NCI-H128 (cell line): ENCODE data around the gene POLG.

Source experiments
- DNase-seq: peaks from one replicate; lab custom pipeline; 2025; ENCODE audit not compliant: unreplicated experiment; lab: John Stamatoyannopoulos, UW

The POLG gene

DNA sequence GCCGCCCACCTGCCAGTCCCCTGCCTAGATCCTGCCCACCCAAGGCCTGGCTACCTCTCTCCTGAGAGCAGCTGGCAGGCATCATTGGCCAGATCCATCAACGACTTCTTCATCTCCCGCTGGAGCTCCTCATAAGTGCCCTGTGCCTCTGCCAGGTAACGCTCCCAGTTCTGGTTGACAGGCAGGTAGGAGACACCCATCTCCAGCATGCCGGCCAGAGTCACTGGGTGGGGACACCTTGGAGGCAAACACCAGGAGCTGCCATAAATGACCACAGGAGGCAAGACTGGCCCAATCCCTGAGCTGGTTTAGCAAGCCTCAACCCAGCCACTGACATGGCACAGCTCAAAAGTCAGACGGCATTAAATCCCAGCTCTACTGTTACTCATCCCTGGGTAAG lies 7.5 kb downstream of the POLG start:
- DNase-seq: no peak

DNA sequence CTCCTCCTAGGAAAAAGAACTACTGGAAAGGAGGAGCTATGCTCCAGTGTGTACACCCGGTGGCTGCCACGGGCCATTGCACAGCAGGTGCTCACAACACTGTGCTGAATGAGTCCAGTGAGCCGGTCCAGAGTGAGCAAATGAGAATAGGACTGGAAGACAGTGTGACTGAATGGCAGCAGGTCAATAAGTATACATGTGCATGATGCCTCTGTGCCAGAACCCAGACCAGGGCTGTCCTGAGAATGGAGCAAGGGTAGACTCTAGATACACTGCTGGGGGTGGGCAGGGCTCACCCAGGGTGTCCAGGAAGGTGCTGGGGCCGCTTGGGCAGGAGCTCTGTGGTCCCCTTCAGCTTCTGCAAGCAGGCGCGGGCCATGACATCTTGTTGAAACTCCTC lies 8.3 kb downstream of the POLG start:
- no peak for DNase-seq

DNA sequence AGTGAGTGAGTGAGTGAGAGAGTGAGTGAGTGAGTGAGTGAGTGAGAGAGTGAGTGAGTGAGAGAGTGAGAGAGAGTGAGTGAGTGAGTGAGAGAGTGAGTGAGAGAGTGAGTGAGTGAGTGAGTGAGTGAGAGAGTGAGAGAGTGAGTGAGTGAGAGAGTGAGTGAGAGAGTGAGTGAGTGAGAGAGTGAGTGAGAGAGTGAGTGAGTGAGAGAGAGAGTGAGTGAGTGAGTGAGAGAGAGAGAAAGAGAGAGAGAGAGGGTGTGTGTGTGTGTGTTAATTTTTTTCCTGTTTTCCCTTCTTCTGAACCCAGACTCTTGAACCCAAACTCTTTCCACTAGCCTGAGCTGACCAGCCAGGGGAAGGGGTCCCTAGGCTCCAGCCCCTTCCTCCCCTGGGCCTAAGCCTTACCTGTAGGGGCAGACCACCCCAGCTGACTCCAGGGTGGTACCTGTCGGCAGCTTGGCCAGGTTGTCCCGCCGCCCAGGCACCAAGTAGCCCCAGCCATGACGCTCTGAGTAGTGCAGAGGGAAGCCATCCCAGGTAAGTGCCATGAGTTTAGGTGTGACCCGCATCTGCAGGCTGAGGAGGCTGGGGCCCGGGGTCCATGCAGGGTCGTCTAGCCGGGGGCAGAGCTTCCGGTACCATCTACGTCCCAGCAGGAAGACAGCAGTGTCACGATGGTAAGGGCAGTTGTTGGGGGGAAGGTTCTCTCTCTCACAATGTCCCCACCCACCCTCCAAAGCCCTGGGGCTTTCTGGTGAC lies 9.4 kb downstream of the POLG start:
- no peak for DNase-seq

DNA sequence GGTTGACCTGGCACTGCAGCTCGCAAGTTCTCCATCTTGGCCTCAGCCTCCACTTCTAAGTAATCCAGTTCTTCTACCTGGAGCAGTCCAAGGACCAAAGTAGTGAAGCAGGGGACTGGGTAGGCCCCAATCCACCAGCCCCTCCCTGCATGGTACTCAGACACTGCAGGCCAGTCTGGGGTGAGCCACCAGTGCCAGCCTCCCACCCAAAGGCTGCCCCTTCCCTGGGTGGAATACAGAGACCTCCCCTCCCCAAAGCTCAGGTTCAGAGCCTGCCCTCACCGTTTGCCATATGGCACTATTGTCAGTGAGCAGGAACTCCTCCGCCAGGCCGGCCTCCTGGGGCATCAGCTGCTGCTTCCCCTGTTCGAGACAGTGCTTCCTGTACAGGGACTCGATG lies 10.8 kb downstream of the POLG start:
- DNase-seq: no peak

DNA sequence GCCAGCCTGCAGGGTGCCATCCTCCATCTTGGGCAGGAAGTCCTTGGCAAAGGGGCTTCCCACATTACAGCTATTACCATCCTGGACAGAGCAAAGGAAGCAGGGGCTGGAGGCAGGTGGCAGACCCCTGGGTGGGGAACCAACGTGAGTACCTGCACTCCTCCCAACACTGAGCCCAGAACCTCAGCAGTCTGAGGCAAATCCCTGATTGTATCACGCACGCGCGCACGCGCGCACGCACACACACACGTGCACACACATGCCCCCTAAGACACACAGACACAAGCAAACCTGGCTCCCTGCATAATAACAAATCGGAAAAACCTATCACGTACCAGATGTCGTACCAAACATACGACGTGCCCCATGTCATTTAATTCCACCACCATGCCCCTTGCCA lies 11.8 kb downstream of the POLG start:
- DNase-seq: no peak

DNA sequence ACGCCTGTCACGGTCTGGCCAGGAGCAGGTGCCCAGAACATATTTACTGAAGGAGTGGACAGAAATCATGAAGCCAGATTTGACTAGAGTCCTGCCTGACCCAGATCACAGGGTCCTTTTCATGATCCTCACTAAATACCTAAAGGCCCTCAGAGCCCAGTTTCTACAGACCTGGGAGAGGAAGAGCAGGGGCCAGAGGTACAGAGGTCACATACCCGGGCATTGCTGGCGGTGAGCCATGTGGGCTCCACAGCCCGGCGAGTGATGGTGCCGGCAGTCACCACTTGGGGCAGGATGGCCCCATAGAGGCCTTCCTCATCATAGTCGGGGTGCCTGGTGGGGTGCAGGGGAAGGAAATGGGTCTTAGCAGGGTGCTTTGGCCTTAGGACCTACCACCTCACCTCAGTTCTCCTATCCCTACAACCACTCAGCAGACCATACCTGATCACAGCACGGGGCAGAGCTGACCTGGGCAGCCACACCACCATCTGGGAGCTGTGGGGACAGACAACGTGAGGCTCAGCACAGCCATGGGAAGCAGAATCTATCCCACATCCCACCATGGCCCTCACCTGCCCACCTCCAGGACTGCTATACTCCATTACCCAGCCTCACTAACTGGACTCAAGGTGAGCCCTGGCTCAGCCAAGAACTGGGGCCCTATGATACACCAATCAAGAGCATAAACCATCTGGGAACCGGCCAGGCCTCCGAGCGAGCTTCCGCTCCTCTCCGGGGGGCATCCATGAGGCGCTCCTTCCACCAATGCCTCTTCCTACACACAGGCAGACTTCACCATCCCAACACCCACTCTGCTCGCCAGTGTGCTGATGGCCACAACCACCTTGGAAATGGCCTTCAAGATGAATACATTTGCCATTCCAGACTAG lies 12.9 kb downstream of the POLG start:
- DNase-seq: no peak

DNA sequence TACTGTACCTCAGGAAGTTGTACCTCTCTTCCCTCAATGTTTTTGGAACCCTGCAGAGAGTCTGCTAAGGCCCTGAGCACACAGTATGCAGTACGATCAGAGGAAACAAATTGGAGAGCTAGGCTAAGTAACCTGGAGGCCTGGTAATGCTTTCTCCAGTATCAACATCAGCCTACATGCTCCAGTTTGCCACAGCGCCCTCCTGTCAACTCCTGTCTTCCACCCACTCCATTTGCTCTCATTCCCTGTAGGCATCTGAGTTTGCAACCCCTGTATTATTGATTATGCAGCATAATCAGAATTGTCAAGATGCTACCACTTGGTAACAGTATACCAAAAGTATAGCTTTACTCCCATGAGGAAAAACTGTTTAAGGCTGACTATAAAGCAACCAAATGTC lies 14.4 kb downstream of the POLG start:
- no peak for DNase-seq

DNA sequence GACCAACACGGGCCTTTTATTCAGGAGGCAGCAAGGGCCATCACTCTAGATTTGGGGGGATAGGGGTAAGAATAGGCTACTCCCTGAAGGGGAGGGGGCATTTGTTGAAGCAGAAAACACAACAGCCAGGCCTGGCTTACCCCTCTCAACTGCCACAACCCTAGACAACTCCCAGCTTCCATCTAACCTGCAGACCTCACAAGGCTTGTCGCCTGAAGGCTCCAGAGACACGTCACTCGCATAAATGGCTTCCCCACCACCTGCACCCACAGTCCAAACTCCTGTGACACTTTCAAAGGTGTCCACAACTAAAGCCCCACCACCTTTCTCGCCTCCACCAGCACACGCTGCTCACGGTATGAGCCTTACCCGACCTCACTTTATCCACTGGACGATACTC lies 14.9 kb downstream of the POLG start:
- DNase-seq: no peak

DNA sequence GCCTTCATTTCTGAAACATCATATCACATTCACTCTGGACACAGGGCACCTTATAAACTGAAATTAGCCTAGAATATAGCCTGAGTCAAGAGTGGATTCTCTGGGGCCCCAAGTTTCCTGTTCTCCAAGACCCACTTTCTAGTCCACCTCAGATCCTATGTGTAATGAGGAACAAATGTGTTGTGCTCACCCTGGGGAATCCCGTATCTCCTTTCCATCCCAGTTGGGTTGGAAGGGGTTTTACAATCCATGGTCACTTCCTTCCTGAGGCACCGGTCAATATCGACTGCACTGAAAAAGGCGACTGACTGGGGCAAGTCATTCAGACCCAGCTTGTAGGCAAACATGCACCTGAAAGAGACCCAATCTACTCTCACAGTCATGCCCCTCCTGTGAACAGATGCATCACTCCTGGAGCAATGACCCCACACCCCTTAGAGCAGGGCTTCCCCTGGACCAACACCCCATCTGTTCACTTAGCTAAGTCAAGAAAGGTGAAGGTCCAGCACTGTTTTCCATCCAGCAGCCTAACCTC lies 17.4 kb downstream of the POLG start:
- DNase-seq: no peak

DNA sequence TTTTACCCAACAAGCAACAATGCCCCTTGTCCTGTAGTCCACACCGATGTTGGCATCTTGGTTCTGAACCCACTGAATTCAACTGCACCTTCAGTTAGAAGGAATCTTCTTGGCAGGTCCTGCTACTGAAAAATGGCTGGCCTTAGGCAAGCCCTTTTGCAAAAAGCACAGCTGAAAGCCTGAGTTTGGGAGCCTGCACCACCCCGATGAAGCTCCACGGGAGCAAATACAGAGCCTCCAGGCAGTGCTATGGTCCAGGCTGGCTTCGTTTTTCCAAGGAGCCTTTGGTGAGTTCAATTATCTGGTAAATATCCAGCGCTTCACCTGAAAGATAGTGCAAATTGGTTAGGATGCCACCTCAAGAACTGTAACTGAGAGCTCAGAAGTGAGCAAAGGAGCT lies 18.1 kb downstream of the POLG start:
- no peak for DNase-seq

DNA sequence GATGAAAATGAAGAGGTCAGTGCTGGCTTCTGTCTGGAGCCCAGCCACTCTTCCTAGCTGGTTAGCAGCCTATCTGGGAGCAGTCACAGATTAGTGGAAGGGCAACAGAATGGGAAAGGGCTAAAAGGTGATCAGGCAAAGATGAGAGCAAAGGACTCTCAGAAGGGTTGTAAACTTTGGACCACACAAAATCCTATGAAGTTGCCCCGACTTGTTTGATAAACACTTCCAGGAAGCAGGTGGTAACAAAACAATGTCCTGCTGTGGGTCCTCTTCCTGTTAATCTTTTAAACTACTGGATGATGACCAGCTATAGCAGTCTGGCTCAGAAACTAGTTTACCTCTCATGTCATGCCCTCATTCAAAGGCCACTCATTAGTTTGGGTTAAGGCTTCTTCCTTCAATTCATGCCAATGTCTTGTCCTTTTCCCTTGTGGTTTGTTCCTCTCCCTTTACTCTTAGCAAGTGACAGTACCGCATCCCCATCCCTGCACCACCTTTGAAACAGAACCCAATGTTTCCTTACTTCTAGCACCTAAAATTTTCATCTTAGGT lies 19.2 kb downstream of the POLG start:
- no peak for DNase-seq

DNA sequence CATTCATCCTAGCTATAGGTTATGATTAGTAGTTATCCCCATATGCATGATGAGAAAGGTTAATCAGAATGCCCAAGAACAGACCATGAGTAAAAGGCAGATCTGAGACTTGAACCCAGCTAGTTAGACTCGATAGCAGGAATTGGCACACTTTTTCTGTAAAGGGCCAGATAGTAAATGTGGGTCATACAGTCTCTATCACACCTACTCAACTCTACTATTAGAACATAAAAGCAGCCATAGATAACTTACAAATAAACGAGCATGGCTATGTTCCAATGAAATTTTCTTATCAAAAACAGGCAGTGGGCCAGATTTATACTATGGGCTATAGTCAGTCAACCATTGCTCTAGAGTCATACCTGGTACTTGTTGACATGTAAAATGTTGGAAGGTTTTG lies 24.6 kb downstream of the POLG start:
- DNase-seq: no peak

DNA sequence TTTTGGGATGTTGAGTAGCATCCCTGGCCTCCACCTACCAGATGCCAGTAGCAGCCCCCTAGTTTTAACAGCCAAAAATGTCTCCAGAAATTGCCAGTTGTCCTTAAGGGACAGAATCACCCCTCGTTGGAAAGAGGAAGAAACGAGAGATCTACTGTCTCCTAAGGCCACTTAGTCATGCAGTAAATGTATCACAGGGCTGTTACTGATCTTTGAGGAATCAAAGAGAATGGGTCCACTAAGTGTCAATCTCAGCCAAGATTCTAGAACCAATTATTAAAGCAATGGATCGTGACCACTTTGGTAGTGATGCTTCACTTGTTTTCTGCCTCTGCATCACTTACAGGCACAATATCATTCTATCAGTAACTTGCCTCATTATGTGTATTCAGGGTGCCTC lies 26.4 kb downstream of the POLG start:
- DNase-seq: no peak

DNA sequence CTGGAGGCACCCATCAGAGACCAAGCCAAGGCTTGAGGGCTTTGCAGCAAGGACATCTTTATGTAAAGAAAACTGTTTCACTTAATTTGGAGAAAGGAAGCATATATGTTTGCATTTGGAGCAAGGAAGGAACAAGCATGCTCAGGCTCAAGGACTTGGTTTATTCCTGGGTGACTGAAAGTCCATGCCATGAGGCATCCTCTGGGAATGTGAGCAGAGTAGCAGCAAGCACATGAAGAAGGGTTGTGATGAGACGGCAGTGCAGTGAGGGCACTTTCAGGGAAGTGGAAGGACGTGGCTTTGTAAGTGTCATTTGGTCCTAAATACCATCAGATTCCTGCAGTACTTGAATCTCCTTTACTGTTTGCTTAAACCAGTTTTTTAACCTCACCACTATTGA lies 26.8 kb downstream of the POLG start:
- no peak for DNase-seq

DNA sequence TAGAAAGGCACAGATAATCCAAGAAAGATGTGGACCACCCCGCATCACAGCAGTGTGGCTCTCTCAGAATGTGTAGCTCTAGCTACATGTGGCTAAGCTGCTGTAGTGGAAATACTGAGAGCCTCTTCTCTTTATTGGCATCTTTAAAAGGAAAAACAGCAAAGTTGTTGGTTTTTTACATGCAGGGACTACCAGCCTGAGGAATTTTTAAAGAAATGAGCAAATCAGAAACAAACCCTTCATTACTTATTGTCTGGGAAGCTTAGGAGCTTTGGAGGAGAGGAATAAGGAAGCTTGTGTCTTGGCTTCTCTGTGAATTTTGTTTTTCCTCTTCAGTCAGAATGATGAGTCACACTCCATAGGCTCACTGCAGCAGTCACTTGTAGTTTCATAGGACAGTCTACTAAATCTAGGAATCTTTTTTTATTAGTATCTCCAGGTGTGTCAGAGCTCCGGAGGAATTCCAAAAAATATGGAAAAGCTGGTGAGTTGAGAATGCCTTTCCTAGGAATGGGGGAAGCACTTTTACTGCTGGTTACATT lies 27.5 kb downstream of the POLG start:
- DNase-seq: no peak

DNA sequence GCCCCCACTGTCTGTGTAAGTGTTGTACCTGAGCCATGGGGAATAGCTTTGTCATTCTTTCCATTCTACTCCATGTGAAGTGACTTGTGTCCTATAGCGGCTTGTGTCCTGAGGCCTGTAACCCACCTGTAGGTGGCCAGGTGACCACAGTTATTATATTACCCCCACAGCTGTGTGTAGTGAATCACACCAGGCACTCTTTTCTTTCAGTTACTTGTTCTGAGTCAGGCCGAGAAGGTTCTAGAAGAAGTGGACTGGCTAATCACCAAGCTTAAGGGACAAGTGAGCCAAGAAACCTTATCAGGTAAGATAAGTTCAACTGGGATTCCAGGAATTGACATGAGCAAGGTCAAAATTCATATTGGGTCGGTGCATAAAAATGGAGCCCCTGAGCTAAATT lies 29.2 kb downstream of the POLG start:
- no peak for DNase-seq

DNA sequence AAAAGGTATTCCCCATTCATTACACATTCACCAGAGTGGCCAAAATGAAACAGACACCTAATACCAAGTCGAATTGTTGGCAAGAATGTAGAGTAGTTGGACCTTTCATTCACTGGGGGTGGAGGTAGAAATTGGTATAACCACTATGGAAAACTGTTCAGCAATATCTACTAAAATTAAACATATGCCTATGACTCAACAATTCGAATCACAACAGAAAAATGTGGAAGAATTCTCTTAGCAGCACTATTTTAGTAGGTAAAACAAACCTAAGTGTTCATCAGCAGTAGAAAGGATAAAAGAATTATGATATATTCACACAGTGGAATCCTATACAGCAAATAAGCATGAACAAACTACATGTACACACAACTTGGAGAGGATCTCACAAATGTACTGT lies 30.6 kb downstream of the POLG start:
- no peak for DNase-seq

DNA sequence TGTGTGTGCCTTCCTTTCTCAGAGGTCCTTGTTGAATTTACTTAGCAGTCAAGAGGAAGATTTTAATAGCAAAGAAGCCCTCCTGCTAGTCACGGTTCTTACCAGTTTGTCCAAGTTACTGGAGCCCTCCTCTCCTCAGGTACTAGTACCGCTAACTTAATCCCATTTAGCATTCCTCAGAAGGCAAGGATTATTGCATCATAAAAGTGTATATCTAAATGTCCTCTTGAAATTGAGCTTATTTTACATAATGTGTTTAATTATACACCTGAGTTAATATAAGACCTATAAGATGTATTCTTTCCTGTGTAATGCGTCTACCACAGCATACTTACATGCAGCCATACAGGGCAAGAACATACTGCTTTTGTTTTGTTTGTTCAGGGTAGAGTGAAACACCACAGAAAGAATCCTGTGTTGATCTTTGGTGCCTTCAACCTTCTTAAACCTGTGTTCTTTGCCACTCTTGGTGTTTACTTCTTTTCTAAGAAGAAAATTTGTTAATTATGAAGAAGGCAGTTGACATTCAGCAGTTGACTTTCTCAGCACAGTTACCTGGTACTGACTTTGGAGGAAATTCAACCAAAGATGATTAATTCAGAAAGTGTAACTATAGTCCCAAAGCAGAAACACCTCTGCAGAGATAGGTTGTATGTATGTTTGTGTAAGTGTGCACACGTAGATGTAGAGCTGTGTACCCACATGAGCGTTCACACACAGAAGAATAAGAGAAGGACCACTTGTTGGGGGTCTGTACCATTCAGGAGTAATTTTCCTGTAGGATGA lies 33.1 kb downstream of the POLG start:
- DNase-seq: no peak

DNA sequence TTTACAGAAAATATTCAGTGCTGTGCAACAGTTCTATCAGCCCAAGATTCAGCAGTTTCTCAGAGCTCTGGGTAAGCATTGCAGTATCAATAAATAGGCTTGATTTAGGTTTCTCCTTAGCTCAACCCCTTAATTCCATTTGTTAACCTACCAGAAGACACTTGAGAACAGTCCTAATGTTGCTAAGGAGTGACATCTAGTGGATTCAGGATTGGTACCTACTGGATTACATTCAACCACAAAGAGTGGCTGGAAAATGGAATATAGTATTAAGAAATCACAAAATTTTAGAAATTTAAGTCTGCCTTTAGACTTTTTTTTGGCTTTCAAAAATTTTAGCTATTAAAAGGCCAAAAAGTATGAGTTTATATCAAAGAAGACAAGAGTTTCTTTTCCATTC lies 34.7 kb downstream of the POLG start:
- DNase-seq: no peak

DNA sequence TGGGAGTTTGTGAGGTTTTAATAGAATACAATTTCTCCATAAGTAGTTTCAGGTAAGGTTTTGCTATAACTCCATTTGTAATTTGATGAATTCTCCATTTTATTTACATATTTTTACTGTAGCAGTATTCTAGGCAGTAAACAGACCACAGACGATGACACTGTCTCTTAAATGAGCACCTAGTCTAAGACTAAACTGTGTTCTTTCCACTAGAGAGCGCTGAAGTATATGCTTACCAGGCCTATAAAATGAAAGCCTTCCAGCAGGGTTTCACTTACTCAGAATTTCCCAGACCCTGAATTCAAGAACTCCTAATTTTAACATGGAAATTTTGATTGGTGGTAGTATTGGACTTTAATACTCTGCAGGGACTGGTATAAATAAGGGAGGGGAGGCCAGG lies 41.6 kb downstream of the POLG start:
- DNase-seq: no peak

DNA sequence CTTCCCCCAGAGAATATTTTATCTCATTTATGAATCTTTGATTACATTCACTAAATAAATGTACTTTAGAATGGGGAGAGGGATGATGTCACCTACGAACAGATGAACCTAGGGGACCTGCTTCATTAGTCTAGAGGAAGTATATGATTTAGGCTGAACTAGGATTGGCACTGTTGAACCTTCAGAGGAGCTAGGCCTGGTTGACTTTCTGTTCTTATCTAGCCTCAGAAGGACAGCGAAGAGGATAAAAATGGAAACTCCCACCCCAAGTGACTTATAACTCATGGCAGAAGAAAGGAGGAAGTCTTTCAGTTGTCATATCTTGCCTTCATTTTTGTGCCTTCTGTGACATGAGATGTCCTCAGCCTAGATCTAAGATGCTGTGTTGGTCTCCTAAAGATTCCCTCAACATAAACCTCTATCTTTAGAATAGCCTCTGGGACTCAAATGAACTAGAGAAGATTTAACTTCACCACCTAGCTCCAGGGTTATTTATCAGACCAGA lies 42.6 kb downstream of the POLG start:
- DNase-seq: no peak
